ENCODE data around the gene PARP15. TPM values are rescaled to one million over a fixed set of nuclear protein-coding genes. Genes with fewer than 3 reads are reported as not detected.
"Not testable (repeated sequence)": the region's sequence is repeated elsewhere in the genome, so short reads cannot be mapped to it uniquely, and the experiment has no call there.

PARP15 gene
- total RNA-seq, 2 experiments from 2014 or later, result 0.70 to 3.4 TPM

DNA sequence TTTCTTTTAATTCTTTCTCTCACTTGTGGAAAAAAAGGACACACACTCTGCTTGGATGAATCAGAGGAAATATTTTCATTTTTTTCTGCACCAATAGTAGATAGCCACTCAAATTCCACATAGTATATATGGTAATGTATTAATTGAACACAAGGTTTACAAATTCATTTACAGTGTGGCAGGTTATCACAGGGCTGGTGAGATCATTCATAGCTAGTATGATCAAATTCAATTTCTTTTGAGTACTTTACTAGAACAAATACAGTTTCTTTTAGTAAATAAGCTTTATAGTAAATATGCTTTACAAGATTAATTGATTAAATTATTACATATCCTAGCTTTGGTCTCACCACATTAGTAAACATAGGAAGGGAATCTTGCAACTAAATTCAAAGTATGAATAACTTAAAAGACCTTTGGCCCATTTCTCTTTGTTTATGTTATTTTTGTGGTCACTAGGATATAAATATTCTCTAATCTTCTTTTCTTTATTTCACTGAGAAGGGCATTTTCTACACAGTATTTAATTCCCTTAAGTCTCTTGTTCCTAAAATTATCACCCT, 63.1 kb downstream of the PARP15 start:
- Histone ChIP-seq H3K9me3 (ENCODE audit: low read length) (no peaks in the 10 kb centered on the region), H2AFZ (ENCODE audit: low read length) (no peak overlapping the region), H4K20me1 (ENCODE audit: insufficient read depth, low read length) (no peaks in the 10 kb centered on the region), H3K27ac (ENCODE audit: low read depth, low read length, poor library complexity, severe bottlenecking) (no peak overlapping the region), H3K4me2 (ENCODE audit: low read length) (no peak overlapping the region), H3K4me3 (ENCODE audit: low read depth, low read length, poor library complexity, severe bottlenecking) (no peak overlapping the region), H3K79me2 (ENCODE audit: insufficient read depth, low read depth, low read length) (no peaks in the 10 kb centered on the region), H3K4me1 (ENCODE audit: insufficient read depth, low read length, poor library complexity, severe bottlenecking) (no peaks in the 10 kb centered on the region), H3K36me3 (ENCODE audit: insufficient read depth, low read length) (no peaks in the 10 kb centered on the region), H3K9me2 (ENCODE audit: insufficient read depth, low read length) (no peaks in the 10 kb centered on the region)
- POLR2A ChIA-PET, result interaction anchor here (0.6 to 1.0 kb wide), 7 partner anchors 8 to 271 kb away, joined by 3 to 6 read pairs (median 3); no protein-coding TSS in a partner anchor
- BruUV-seq (replicated peaks), result no TSS peak
- TF ChIP-seq EZH2phosphoT487 (IDR thresholded peaks at IDR 0.05; ENCODE audit: borderline replicate concordance, low read depth, low read length) (no peak), CTCF (conservative IDR thresholded peaks at IDR 0.05; ENCODE audit: low read length) (no peak)
- intact Hi-C loops (cut with micrococcal nuclease; ENCODE audit: unreplicated experiment), result no loop called here
- CTCF ChIA-PET (ENCODE audit: unreplicated experiment), result no interaction called here
- DNase-seq (ENCODE audit: low spot score), result no peak

DNA sequence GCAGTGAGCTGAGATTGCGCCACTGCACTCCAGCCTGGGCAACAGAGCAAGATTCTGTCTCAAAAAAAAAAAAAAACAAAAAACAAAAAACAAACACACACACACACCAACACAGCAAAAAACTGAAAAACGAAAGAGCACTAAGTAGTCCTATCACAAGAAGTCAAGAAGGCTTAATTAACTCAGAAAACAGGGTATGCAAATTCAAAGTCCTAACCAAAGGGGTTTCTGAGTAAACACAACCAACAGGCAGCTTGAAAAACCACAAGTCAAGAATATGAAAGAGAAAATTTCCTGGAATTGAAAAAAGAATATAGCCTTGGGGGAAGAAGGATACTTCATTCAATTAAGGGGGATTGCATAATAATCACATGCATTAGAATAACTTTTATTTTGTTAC, 65.5 kb downstream of the PARP15 start:
- Histone ChIP-seq H3K36me3 (ENCODE audit: insufficient read depth, low read length) (no peaks in the 10 kb centered on the region), H3K9me3 (ENCODE audit: low read length) (no peaks in the 10 kb centered on the region), H3K4me1 (ENCODE audit: insufficient read depth, low read length, poor library complexity, severe bottlenecking) (peaks cover 14% of the 10 kb centered on the region), H3K79me2 (ENCODE audit: insufficient read depth, low read depth, low read length) (no peaks in the 10 kb centered on the region), H4K20me1 (ENCODE audit: insufficient read depth, low read length) (no peaks in the 10 kb centered on the region), H3K27ac (ENCODE audit: low read depth, low read length, poor library complexity, severe bottlenecking) (no peak overlapping the region), H3K9me2 (ENCODE audit: insufficient read depth, low read length) (no peaks in the 10 kb centered on the region), H3K4me3 (ENCODE audit: low read depth, low read length, poor library complexity, severe bottlenecking) (no peak overlapping the region), H2AFZ (ENCODE audit: low read length) (no peak overlapping the region), H3K4me2 (ENCODE audit: low read length) (no peak overlapping the region)
- BruUV-seq (replicated peaks), result no TSS peak
- CTCF ChIA-PET (ENCODE audit: unreplicated experiment), result no interaction called here
- POLR2A ChIA-PET, result interaction anchor here (0.6 kb wide), 1 partner anchor 118 kb away, joined by 5 read pairs; no protein-coding TSS in a partner anchor
- no peak for DNase-seq (ENCODE audit: low spot score)
- intact Hi-C loops (cut with micrococcal nuclease; ENCODE audit: unreplicated experiment), result no loop called here
- no peak for TF ChIP-seq CTCF (conservative IDR thresholded peaks at IDR 0.05; ENCODE audit: low read length)
- TF ChIP-seq EZH2phosphoT487 (IDR thresholded peaks at IDR 0.05; ENCODE audit: borderline replicate concordance, low read depth, low read length), result no peak

GRCh38 chr3:122646146-122646988, 68.9 kb downstream of the PARP15 start:
- ChIA-PET CTCF (ENCODE audit: unreplicated experiment) (no interaction called here), POLR2A (interaction anchor here (0.6 to 1.3 kb wide), 4 partner anchors 20 to 778 kb away, joined by 3 to 4 read pairs (median 3); no protein-coding TSS in a partner anchor)
- no peak for TF ChIP-seq CTCF (conservative IDR thresholded peaks at IDR 0.05; ENCODE audit: low read length)
- no peak for TF ChIP-seq EZH2phosphoT487 (IDR thresholded peaks at IDR 0.05; ENCODE audit: borderline replicate concordance, low read depth, low read length)
- no TSS peak for BruUV-seq (replicated peaks)
- no peaks in the 10 kb centered on the region for H4K20me1 ChIP-seq (ENCODE audit: insufficient read depth, low read length)
- peak overlapping the region; percentile 54 for H3K4me2 ChIP-seq (ENCODE audit: low read length)
- H3K27ac ChIP-seq (ENCODE audit: low read depth, low read length, poor library complexity, severe bottlenecking), result peak overlapping the region; percentile 26
- no peaks in the 10 kb centered on the region for H3K9me3 ChIP-seq (ENCODE audit: low read length)
- no peaks in the 10 kb centered on the region for H3K9me2 ChIP-seq (ENCODE audit: insufficient read depth, low read length)
- peaks cover 14% of the 10 kb centered on the region for H3K4me1 ChIP-seq (ENCODE audit: insufficient read depth, low read length, poor library complexity, severe bottlenecking)
- no peaks in the 10 kb centered on the region for H3K79me2 ChIP-seq (ENCODE audit: insufficient read depth, low read depth, low read length)
- DNase-seq (ENCODE audit: low spot score), result peak; percentile 50
- intact Hi-C loops (cut with micrococcal nuclease; ENCODE audit: unreplicated experiment), result no loop called here
- no peaks in the 10 kb centered on the region for H3K36me3 ChIP-seq (ENCODE audit: insufficient read depth, low read length)
- H3K4me3 ChIP-seq (ENCODE audit: low read depth, low read length, poor library complexity, severe bottlenecking), result peak overlapping the region; percentile 51
- H2AFZ ChIP-seq (ENCODE audit: low read length), result peak overlapping the region; percentile 85

DNA sequence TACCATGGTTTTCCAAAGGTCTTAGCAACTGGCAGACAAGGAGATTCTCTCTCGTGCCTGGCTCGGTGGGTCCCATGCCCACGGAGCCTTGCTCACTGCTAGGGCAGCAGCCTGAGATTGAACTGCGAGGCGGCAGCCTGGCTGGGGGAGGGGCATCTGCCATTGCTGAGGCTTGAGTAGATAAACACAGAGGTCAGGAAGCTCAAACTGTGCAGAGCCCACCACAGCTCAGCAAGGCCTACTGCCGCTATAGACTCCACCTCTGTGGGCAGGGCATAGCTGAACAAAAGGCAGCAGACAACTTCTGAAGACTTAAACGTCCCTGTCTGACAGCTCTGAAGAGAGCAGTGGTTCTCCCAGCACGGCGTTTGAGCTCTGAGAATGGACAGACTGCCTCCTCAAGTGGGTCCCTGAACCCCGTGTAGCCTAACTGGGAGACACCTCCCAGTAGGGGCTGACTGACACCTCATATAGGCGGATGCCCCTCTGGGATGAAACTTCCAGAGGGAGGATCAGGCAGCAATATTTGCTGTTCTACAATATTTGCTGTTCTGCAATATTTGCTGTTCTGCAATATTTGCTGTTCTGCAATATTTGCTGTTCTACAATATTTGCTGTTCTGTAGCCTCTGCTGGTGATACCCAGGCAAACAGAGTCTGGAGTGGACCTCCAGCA, 73.9 kb downstream of the PARP15 start:
- not testable (repeated sequence) for DNase-seq (ENCODE audit: low spot score); H2AFZ ChIP-seq (ENCODE audit: low read length)

More for the DNA sequence above, 73.9 kb downstream of the PARP15 start:
- CTCF ChIA-PET (ENCODE audit: unreplicated experiment); H3K4me3 ChIP-seq (ENCODE audit: low read depth, low read length, poor library complexity, severe bottlenecking); intact Hi-C loops (cut with micrococcal nuclease; ENCODE audit: unreplicated experiment); H3K9me2 ChIP-seq (ENCODE audit: insufficient read depth, low read length); H3K36me3 ChIP-seq (ENCODE audit: insufficient read depth, low read length); H3K79me2 ChIP-seq (ENCODE audit: insufficient read depth, low read depth, low read length); H3K4me1 ChIP-seq (ENCODE audit: insufficient read depth, low read length, poor library complexity, severe bottlenecking); H3K27ac ChIP-seq (ENCODE audit: low read depth, low read length, poor library complexity, severe bottlenecking); H3K4me2 ChIP-seq (ENCODE audit: low read length); BruUV-seq (replicated peaks); H3K9me3 ChIP-seq (ENCODE audit: low read length); POLR2A ChIA-PET; H4K20me1 ChIP-seq (ENCODE audit: insufficient read depth, low read length): not testable (repeated sequence)
